ENCODE data around the gene SYT1.

SYT1 gene

DNA sequence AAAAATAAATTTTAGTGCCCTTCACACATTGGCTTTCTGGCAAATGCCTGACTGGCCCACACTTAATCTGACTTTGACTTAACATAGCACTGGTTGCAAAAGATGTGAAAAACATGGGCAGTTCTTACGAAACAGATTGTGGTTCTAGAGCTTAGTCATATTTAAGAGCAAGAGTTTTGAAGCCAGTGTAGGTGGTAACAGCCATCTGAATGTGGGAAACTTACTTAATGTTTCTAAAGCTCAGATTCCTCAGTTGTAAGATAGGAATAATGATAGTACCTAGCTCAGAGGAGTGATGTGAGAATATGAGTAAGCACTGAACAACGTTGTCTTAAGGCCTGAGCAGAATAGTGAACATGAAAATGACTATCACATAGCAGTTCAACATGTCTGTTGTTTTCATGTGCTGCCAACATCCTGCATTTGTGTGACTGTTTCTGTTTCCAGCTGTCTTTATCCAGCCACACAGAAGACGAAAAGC is 262.7 kb downstream of the SYT1 start:
- Histone ChIP-seq H3K4me3 (ENCODE audit: extremely low read depth, insufficient read depth, low read length, poor library complexity, severe bottlenecking) (no peak overlapping the region), H3K9me3 (ENCODE audit: control insufficient read depth, low read length) (no peaks in the 10 kb centered on the region), H3K27ac (ENCODE audit: low read depth, low read length, severe bottlenecking) (no peak overlapping the region), H3K36me3 (ENCODE audit: control insufficient read depth, insufficient read depth, low read length) (no peaks in the 10 kb centered on the region), H3K4me1 (ENCODE audit: control insufficient read depth, insufficient read depth, low read length, poor library complexity, severe bottlenecking) (no peaks in the 10 kb centered on the region)
- 83 to 97% methylated on average over 3 of the region's 3 CpGs for WGBS, 2 experiments (ENCODE audit: insufficient coverage in 2 of 2)

- WGBS, 2 experiments (ENCODE audit: insufficient coverage in 2 of 2), result no CpG with 5 or more reads among the region's 1 CpG
- H3K36me3 ChIP-seq (ENCODE audit: control insufficient read depth, insufficient read depth, low read length), result no peaks in the 10 kb centered on the region
- no peak overlapping the region for H3K4me3 ChIP-seq (ENCODE audit: extremely low read depth, insufficient read depth, low read length, poor library complexity, severe bottlenecking)
- no peak overlapping the region for H3K27ac ChIP-seq (ENCODE audit: low read depth, low read length, severe bottlenecking)
- no peaks in the 10 kb centered on the region for H3K4me1 ChIP-seq (ENCODE audit: control insufficient read depth, insufficient read depth, low read length, poor library complexity, severe bottlenecking)
- H3K9me3 ChIP-seq (ENCODE audit: control insufficient read depth, low read length), result no peaks in the 10 kb centered on the region
Measured at GRCh38 chr12:79128956-79129355, 264.4 kb downstream of the SYT1 start.

DNA sequence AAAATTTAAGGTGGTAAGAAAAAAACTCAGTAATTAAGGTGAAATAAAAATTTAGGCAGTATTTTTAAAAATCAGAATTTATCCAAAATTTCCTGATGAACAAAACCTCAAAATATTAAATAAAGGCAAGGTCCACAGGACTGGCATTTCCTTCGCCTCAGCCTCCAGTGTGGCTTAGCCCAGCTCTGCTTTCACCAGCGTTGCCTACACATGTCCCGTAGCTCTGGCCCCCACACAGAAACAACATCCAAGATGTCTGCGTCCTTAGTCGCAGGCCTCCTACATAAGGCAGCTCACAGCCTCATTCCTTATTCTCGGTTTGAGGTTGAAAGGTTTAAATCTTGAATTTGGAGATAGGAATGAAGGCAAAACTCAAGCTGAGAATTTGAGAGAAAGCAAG is 274.3 kb downstream of the SYT1 start:
- Histone ChIP-seq H3K36me3 (ENCODE audit: control insufficient read depth, insufficient read depth, low read length) (no peaks in the 10 kb centered on the region), H3K4me1 (ENCODE audit: control insufficient read depth, insufficient read depth, low read length, poor library complexity, severe bottlenecking) (no peaks in the 10 kb centered on the region), H3K4me3 (ENCODE audit: extremely low read depth, insufficient read depth, low read length, poor library complexity, severe bottlenecking) (no peak overlapping the region), H3K9me3 (ENCODE audit: control insufficient read depth, low read length) (no peaks in the 10 kb centered on the region), H3K27ac (ENCODE audit: low read depth, low read length, severe bottlenecking) (no peak overlapping the region)
- WGBS, 2 experiments (ENCODE audit: insufficient coverage in 2 of 2), result 83 to 93% methylated on average over 2 to 3 of the region's 6 CpGs

DNA sequence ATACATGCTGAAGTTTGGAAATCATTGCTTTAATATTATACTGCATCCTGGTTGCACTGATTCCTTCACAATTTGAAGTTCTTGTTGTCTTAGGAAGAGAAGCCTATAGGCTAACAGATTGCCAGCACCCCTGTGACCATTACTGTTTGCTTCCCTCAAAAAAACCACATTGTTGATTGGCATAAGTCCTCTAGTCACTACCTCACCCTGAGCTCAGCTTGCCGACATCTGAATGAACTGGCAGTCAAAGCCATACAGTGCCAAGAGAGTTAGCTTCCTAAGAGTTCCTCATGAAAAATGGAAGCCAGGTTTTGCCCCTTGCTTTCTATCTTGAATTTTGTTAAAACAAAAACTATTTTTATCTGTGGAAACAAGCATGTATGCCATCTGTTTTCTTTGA is 276.1 kb downstream of the SYT1 start:
- H3K9me3 ChIP-seq (ENCODE audit: control insufficient read depth, low read length), result no peaks in the 10 kb centered on the region
- 57 to 100% methylated on average over 1 of the region's 1 CpG for WGBS, 2 experiments (ENCODE audit: insufficient coverage in 2 of 2)
- H3K4me1 ChIP-seq (ENCODE audit: control insufficient read depth, insufficient read depth, low read length, poor library complexity, severe bottlenecking), result no peaks in the 10 kb centered on the region
- no peaks in the 10 kb centered on the region for H3K36me3 ChIP-seq (ENCODE audit: control insufficient read depth, insufficient read depth, low read length)
- H3K27ac ChIP-seq (ENCODE audit: low read depth, low read length, severe bottlenecking), result no peak overlapping the region
- H3K4me3 ChIP-seq (ENCODE audit: extremely low read depth, insufficient read depth, low read length, poor library complexity, severe bottlenecking), result no peak overlapping the region

DNA sequence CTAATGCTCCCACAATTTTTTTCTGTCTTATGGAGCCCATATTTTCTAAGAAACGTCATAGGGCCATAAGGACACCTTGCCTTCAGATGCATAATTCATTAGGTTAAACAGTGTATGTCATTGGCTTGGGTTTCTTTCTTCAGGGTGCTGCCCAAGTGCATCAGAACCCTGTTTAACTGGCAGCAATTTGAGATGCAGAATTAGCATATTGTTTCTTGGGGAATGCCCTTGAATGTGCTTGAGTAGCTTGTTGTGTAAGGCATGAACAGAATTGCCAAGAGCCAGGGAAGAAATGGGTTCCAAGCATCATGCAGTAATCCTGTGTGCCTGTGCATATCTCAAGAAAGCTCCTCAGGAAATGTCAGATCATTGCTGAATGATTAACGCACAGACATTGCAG is 277.2 kb downstream of the SYT1 start:
- Histone ChIP-seq H3K9me3 (ENCODE audit: control insufficient read depth, low read length) (no peaks in the 10 kb centered on the region), H3K27ac (ENCODE audit: low read depth, low read length, severe bottlenecking) (no peak overlapping the region), H3K4me1 (ENCODE audit: control insufficient read depth, insufficient read depth, low read length, poor library complexity, severe bottlenecking) (no peaks in the 10 kb centered on the region), H3K36me3 (ENCODE audit: control insufficient read depth, insufficient read depth, low read length) (no peaks in the 10 kb centered on the region), H3K4me3 (ENCODE audit: extremely low read depth, insufficient read depth, low read length, poor library complexity, severe bottlenecking) (no peak overlapping the region)
- 71% methylated on average over 1 of the region's 2 CpGs; no CpG with 5 or more reads in 1 of the 2 experiments for WGBS, 2 experiments (ENCODE audit: insufficient coverage in 2 of 2)

GRCh38 chr12:79143803-79144202 is 279.2 kb downstream of the SYT1 start:
- Histone ChIP-seq H3K9me3 (ENCODE audit: control insufficient read depth, low read length) (no peaks in the 10 kb centered on the region), H3K4me3 (ENCODE audit: extremely low read depth, insufficient read depth, low read length, poor library complexity, severe bottlenecking) (no peak overlapping the region), H3K36me3 (ENCODE audit: control insufficient read depth, insufficient read depth, low read length) (no peaks in the 10 kb centered on the region), H3K27ac (ENCODE audit: low read depth, low read length, severe bottlenecking) (no peak overlapping the region), H3K4me1 (ENCODE audit: control insufficient read depth, insufficient read depth, low read length, poor library complexity, severe bottlenecking) (no peaks in the 10 kb centered on the region)
- WGBS, 2 experiments (ENCODE audit: insufficient coverage in 2 of 2), result 96 to 100% methylated on average over 2 of the region's 2 CpGs

- H3K36me3 ChIP-seq (ENCODE audit: control insufficient read depth, insufficient read depth, low read length), result no peaks in the 10 kb centered on the region
- H3K4me1 ChIP-seq (ENCODE audit: control insufficient read depth, insufficient read depth, low read length, poor library complexity, severe bottlenecking), result no peaks in the 10 kb centered on the region
- WGBS, 2 experiments (ENCODE audit: insufficient coverage in 2 of 2), result 88 to 96% methylated on average over 2 of the region's 2 CpGs
Measured at GRCh38 chr12:79151956-79152355, 287.4 kb downstream of the SYT1 start.

DNA sequence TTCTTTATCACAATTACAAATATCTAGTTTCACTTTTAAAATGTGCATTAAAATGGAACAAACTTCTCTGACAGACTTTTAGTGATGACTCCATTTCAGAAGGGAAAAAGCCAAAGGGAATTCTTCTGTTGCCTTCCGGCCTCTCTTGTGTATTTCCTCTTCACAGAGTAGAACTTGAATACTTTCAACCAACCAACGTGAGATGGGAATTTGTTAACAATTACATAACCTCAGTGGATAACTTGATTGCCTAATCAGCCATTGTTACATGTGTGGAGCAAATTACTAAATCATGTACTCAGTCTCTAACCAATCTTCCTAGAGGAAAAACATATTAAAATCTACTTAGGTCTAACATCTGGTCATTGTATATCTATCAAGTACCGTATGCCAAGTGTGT is 291.1 kb downstream of the SYT1 start:
- no peaks in the 10 kb centered on the region for H3K4me1 ChIP-seq (ENCODE audit: control insufficient read depth, insufficient read depth, low read length, poor library complexity, severe bottlenecking)
- WGBS, 2 experiments (ENCODE audit: insufficient coverage in 2 of 2), result 89 to 100% methylated on average over 1 to 2 of the region's 3 CpGs
- no peaks in the 10 kb centered on the region for H3K36me3 ChIP-seq (ENCODE audit: control insufficient read depth, insufficient read depth, low read length)
- no peaks in the 10 kb centered on the region for H3K9me3 ChIP-seq (ENCODE audit: control insufficient read depth, low read length)
- H3K27ac ChIP-seq (ENCODE audit: low read depth, low read length, severe bottlenecking), result no peak overlapping the region
- no peak overlapping the region for H3K4me3 ChIP-seq (ENCODE audit: extremely low read depth, insufficient read depth, low read length, poor library complexity, severe bottlenecking)

More at GRCh38 chr12:79151956-79152355, 287.4 kb downstream of the SYT1 start:
- Histone ChIP-seq H3K27ac (ENCODE audit: low read depth, low read length, severe bottlenecking) (no peak overlapping the region), H3K9me3 (ENCODE audit: control insufficient read depth, low read length) (no peaks in the 10 kb centered on the region), H3K4me3 (ENCODE audit: extremely low read depth, insufficient read depth, low read length, poor library complexity, severe bottlenecking) (no peak overlapping the region)

DNA sequence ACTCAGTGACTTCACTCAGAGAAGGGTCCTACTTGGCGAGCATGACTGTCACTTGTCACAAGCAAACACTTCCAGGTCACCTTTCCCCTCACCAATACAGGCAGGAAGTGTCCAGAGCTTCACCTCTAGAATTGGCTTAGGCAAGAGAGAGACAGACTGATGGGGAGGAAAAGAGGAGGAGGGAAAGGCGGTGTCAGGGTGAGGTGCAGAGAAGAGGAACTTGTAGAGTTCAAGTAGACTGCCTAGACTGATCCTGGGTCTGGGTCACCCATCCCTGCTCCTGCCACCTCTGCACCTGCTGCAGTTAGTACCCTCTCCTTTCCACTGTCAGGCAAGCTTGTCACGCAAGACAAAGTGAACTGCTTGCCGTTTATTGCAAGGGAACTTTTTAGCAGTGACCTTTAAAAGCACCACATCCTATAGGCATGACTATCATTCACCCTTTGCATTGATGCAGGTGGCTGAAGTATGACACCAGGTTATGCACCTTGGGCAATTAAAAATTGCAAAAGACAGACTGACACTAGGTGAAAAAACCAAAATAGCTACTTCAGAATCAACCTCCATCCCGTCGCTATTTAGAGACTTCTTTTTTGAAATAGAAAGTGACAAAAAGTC is 292.4 kb downstream of the SYT1 start:
- Histone ChIP-seq H3K27ac (ENCODE audit: low read depth, low read length, severe bottlenecking) (no peak overlapping the region), H3K4me3 (ENCODE audit: extremely low read depth, insufficient read depth, low read length, poor library complexity, severe bottlenecking) (no peak overlapping the region), H3K9me3 (ENCODE audit: control insufficient read depth, low read length) (no peaks in the 10 kb centered on the region), H3K36me3 (ENCODE audit: control insufficient read depth, insufficient read depth, low read length) (no peaks in the 10 kb centered on the region), H3K4me1 (ENCODE audit: control insufficient read depth, insufficient read depth, low read length, poor library complexity, severe bottlenecking) (peaks cover 3% of the 10 kb centered on the region)
- WGBS, 2 experiments (ENCODE audit: insufficient coverage in 2 of 2), result 90 to 100% methylated on average over 3 of the region's 6 CpGs

DNA sequence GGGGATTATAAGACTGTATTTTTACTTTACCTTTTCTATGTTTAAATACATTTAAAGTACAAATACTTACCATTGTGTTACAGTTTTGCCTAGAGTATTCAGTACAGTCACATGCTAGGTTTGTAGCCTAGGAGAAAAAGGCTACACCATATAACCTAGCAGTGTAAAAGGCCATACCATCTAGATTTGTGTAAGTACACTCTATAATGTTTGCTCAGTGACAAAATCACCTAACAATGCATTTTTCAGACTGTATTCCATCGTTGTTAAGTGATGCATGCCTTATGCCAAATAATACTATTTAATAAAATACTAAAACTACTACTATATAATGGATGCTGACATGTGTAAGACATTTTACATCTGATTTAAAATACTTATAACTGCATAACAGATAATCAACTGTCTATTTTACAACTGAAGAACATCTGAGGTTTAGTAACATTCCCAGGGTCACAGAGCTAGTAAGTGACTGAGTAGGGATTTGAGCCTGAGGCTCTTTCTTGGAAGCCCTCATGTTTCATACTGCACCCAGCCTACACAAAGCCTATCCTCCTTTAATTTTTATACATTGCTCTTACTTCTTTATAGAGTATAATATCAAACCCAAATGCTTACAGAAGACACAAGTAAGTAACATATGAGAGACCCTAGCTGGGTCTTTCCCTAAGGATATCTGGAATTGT is 296.8 kb downstream of the SYT1 start:
- no peaks in the 10 kb centered on the region for H3K36me3 ChIP-seq (ENCODE audit: control insufficient read depth, insufficient read depth, low read length)
- H3K4me3 ChIP-seq (ENCODE audit: extremely low read depth, insufficient read depth, low read length, poor library complexity, severe bottlenecking), result no peak overlapping the region
- no peaks in the 10 kb centered on the region for H3K9me3 ChIP-seq (ENCODE audit: control insufficient read depth, low read length)
- WGBS, 2 experiments (ENCODE audit: insufficient coverage in 2 of 2), result no CpG with 5 or more reads among the region's 1 CpG
- H3K27ac ChIP-seq (ENCODE audit: low read depth, low read length, severe bottlenecking), result no peak overlapping the region
- peaks cover 9% of the 10 kb centered on the region for H3K4me1 ChIP-seq (ENCODE audit: control insufficient read depth, insufficient read depth, low read length, poor library complexity, severe bottlenecking)

DNA sequence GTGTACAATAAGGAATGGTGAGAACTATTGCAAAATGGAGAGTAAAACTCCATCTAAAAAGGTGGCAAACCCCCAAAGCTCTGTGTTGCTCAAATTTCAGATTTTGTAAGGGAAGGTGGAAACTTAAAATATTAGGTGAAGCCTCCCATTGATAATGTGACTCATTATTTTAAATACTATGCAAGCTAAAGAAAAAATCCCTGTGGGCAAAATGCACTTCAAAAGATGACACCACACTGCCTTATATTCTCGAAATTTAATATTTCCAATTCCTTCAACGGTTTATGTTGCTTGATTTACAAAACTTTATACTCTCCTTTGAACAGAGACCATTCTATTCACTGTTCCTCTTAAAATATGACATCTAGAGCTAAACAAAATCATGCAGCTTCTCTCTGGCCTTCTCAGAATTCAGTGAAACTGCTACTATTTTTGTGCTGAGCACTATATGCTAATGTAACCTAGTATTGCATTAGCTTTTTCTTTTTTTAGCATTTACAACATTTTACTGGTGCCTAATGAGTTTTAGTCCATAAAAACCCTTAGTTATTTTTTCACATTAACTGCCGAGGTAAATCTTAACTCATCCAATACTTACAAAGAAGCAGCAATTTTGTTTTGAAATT is 297.7 kb downstream of the SYT1 start:
- Histone ChIP-seq H3K27ac (ENCODE audit: low read depth, low read length, severe bottlenecking) (no peak overlapping the region), H3K36me3 (ENCODE audit: control insufficient read depth, insufficient read depth, low read length) (no peaks in the 10 kb centered on the region), H3K4me1 (ENCODE audit: control insufficient read depth, insufficient read depth, low read length, poor library complexity, severe bottlenecking) (peaks cover 9% of the 10 kb centered on the region), H3K4me3 (ENCODE audit: extremely low read depth, insufficient read depth, low read length, poor library complexity, severe bottlenecking) (no peak overlapping the region), H3K9me3 (ENCODE audit: control insufficient read depth, low read length) (no peaks in the 10 kb centered on the region)
- 63 to 74% methylated on average over 2 of the region's 3 CpGs for WGBS, 2 experiments (ENCODE audit: insufficient coverage in 2 of 2)
